ENCODE data around the gene EVC2. TPM values are rescaled to one million over a fixed set of nuclear protein-coding genes. Genes with fewer than 3 reads are reported as not detected.

Gene EVC2
- total RNA-seq, 3 donors from 2014 or later (not counting 1 experiment from before 2014, with no cell fraction given), result 0.20 to 2.6 (median 1.5) TPM

DNA sequence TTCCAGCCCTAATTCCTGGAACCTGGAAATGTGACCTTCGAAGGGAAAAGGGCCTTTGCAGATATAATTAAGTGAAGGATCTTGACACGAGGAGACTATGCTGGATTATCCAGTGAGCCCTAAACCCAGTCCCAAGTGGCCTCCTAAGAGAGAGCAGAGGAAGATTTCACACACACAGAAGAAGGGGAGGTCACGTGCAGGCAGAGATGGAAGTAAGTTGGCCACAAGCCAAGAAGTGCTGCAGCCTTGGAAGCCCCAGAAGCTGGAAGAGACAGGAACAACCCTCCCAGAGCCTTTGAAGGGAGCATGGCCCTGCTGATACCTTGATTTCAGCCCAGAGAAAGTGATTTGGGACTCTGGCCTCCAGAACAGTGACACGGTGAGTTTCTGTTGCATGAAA lies 51.9 kb downstream of the EVC2 start:
- H3K4me3 Mint-ChIP-seq, result no peak overlapping the region
- H3K9me3 Mint-ChIP-seq, result no peaks in the 10 kb centered on the region
- H3K4me1 ChIP-seq (ENCODE audit: control insufficient read depth, insufficient read depth, low read length), result no peaks in the 10 kb centered on the region
- no peak overlapping the region for H3K27ac Mint-ChIP-seq
- H3K9me3 ChIP-seq (ENCODE audit: control insufficient read depth, insufficient read depth, low read length), result no peaks in the 10 kb centered on the region
- WGBS (ENCODE audit: insufficient coverage), result 85% methylated on average over 4 of the region's 4 CpGs
- H3K27ac ChIP-seq (ENCODE audit: low read length), result no peak overlapping the region
- TF ChIP-seq, protein P1, sequence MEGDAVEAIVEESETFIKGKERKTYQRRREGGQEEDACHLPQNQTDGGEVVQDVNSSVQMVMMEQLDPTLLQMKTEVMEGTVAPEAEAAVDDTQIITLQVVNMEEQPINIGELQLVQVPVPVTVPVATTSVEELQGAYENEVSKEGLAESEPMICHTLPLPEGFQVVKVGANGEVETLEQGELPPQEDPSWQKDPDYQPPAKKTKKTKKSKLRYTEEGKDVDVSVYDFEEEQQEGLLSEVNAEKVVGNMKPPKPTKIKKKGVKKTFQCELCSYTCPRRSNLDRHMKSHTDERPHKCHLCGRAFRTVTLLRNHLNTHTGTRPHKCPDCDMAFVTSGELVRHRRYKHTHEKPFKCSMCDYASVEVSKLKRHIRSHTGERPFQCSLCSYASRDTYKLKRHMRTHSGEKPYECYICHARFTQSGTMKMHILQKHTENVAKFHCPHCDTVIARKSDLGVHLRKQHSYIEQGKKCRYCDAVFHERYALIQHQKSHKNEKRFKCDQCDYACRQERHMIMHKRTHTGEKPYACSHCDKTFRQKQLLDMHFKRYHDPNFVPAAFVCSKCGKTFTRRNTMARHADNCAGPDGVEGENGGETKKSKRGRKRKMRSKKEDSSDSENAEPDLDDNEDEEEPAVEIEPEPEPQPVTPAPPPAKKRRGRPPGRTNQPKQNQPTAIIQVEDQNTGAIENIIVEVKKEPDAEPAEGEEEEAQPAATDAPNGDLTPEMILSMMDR (IDR thresholded peaks at IDR 0.05), result no peak
- no peak overlapping the region for H3K4me3 ChIP-seq (ENCODE audit: low read length)
- DNase-seq (no peak), ATAC-seq (no peak)
- H3K27me3 Mint-ChIP-seq (ENCODE audit: low read depth in 2 of 2), result no peaks in the 10 kb centered on the region
- no peaks in the 10 kb centered on the region for H3K4me1 Mint-ChIP-seq
- intact Hi-C loops (cut with micrococcal nuclease), result no loop called here
- no peaks in the 10 kb centered on the region for H3K36me3 Mint-ChIP-seq
- no peaks in the 10 kb centered on the region for H3K36me3 ChIP-seq (ENCODE audit: control insufficient read depth, insufficient read depth, low read length)
- H3K27me3 ChIP-seq (ENCODE audit: control insufficient read depth, insufficient read depth, low read length), result no peaks in the 10 kb centered on the region

DNA sequence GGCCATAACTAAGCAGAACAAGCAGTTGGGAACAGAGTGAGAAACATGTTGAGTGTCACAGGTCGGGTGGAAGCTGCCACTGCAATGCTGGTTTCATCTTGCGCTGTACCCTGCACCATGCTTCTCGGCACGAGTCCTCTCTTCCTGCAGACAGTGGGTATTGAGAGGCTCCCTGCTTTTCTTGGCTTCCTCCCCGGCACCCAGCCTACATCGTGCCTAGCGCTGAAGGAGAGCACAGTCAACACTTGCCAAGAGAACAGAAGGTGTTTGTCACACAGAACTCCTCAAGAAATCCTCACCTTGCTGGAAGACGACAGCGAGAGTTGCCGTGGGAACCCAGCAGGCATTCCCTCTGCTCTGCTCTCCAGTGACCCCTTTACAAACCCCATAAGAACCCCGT lies 53.6 kb downstream of the EVC2 start:
- no peaks in the 10 kb centered on the region for H3K4me1 ChIP-seq (ENCODE audit: control insufficient read depth, insufficient read depth, low read length)
- WGBS (ENCODE audit: insufficient coverage), result 91% methylated on average over 11 of the region's 11 CpGs
- H3K27ac ChIP-seq (ENCODE audit: low read length), result no peak overlapping the region
- peaks cover 0 to 2% of the 10 kb centered on the region in 2 donors for H3K9me3 Mint-ChIP-seq
- H3K36me3 ChIP-seq (ENCODE audit: control insufficient read depth, insufficient read depth, low read length), result no peaks in the 10 kb centered on the region
- H3K4me1 Mint-ChIP-seq, result no peaks in the 10 kb centered on the region
- H3K27ac Mint-ChIP-seq, result no peak overlapping the region
- peaks cover 0 to 3% of the 10 kb centered on the region in 2 donors for H3K27me3 Mint-ChIP-seq (ENCODE audit: low read depth in 2 of 2)
- DNase-seq (no peak), ATAC-seq (no peak)
- no peak overlapping the region for H3K4me3 Mint-ChIP-seq
- no peaks in the 10 kb centered on the region for H3K9me3 ChIP-seq (ENCODE audit: control insufficient read depth, insufficient read depth, low read length)
- TF ChIP-seq, protein P1 (IDR thresholded peaks at IDR 0.05), result no peak
- H3K4me3 ChIP-seq (ENCODE audit: low read length), result no peak overlapping the region
- no peaks in the 10 kb centered on the region for H3K36me3 Mint-ChIP-seq
- intact Hi-C loops (cut with micrococcal nuclease), result no loop called here
- H3K27me3 ChIP-seq (ENCODE audit: control insufficient read depth, insufficient read depth, low read length), result no peaks in the 10 kb centered on the region

DNA sequence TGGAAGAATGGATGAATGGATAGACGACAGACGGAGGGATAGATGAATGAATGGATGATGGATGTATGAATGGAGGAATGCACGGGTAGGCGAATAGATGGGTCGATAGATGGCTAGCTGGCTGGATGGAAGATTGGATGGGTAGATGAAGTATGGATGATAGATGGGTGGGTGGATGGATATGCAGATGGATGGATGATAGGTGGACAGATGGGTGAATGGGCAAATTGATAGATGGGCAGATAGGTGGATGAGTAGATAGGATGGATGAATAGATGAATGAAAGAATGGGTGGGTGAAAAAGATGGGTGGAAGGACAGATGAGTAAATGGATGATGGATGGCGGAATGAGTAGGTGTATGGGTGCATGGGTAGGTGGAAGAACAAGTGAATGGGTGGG lies 57.3 kb downstream of the EVC2 start:
- WGBS (ENCODE audit: insufficient coverage), result 96% methylated on average over 6 of the region's 6 CpGs
- TF ChIP-seq, protein P1 (IDR thresholded peaks at IDR 0.05), result no peak
- H3K4me3 ChIP-seq (ENCODE audit: low read length), result no peak overlapping the region
- Mint-ChIP-seq H3K4me1 (no peaks in the 10 kb centered on the region), H3K9me3 (peaks cover 0 to 2% of the 10 kb centered on the region in 2 donors), H3K27me3 (ENCODE audit: low read depth in 2 of 2) (peaks cover 0 to 3% of the 10 kb centered on the region in 2 donors), H3K27ac (no peak overlapping the region), H3K36me3 (no peaks in the 10 kb centered on the region), H3K4me3 (no peak overlapping the region)
- H3K4me1 ChIP-seq (ENCODE audit: control insufficient read depth, insufficient read depth, low read length), result no peaks in the 10 kb centered on the region
- ATAC-seq, result no peak
- no peaks in the 10 kb centered on the region for H3K9me3 ChIP-seq (ENCODE audit: control insufficient read depth, insufficient read depth, low read length)
- intact Hi-C loops (cut with micrococcal nuclease), result no loop called here
- H3K27ac ChIP-seq (ENCODE audit: low read length), result no peak overlapping the region
- no peaks in the 10 kb centered on the region for H3K27me3 ChIP-seq (ENCODE audit: control insufficient read depth, insufficient read depth, low read length)
- no peaks in the 10 kb centered on the region for H3K36me3 ChIP-seq (ENCODE audit: control insufficient read depth, insufficient read depth, low read length)
- DNase-seq, result no peak

DNA sequence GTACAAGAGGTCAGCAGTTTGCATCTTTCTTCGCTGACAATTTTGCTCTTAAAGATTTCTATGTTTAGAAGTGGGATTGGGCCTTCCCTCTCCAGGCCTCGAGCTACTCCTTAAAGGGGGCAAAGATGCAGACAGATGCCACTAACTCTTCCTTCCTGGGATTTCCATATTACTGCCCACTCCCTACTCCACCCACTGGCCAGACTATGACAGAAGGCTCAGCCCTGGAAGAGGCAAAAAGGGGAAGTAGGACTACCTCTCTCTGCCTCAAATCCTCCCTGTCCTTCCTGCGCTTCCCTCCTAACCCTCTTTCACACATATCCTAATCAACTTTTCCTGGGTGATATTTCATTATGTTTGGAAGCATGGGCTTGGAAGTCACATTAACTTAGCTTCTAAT lies 58.3 kb downstream of the EVC2 start:
- Histone ChIP-seq H3K27me3 (ENCODE audit: control insufficient read depth, insufficient read depth, low read length) (no peaks in the 10 kb centered on the region), H3K27ac (ENCODE audit: low read length) (no peak overlapping the region), H3K4me3 (ENCODE audit: low read length) (no peak overlapping the region), H3K9me3 (ENCODE audit: control insufficient read depth, insufficient read depth, low read length) (no peaks in the 10 kb centered on the region), H3K36me3 (ENCODE audit: control insufficient read depth, insufficient read depth, low read length) (no peaks in the 10 kb centered on the region), H3K4me1 (ENCODE audit: control insufficient read depth, insufficient read depth, low read length) (no peaks in the 10 kb centered on the region)
- no peak for ATAC-seq
- Mint-ChIP-seq H3K4me3 (no peak overlapping the region), H3K27me3 (ENCODE audit: low read depth in 2 of 2) (peaks cover 0 to 3% of the 10 kb centered on the region in 2 donors), H3K36me3 (no peaks in the 10 kb centered on the region), H3K4me1 (no peaks in the 10 kb centered on the region), H3K9me3 (peaks cover 0 to 2% of the 10 kb centered on the region in 2 donors), H3K27ac (no peak overlapping the region)
- TF ChIP-seq, protein P1 (IDR thresholded peaks at IDR 0.05), result no peak
- intact Hi-C loops (cut with micrococcal nuclease), result no loop called here
- DNase-seq, result no peak
- WGBS (ENCODE audit: insufficient coverage), result 68% methylated on average over 2 of the region's 3 CpGs
